SK-N-SH (cell line): ENCODE results near the gene TCOF1. TPM values are rescaled to one million over a fixed set of nuclear protein-coding genes. Genes with fewer than 3 reads are reported as not detected.

Experiments used
- CTCF ChIA-PET: fragments of 300-600, 350-600 bp; formaldehyde crosslinking; extraction: SDS; loops from one replicate; lab custom pipeline; 2021; lab: Yijun Ruan, JAX
- POLR2A ChIA-PET: fragments of 350-600 bp; sonication (Branson Sonifier 250); formaldehyde crosslinking; extraction: SDS; loops from one replicate; lab custom pipeline; 2020; ENCODE audit warnings: antibody characterized with exemption, inconsistent platforms; lab: Yijun Ruan, JAX
- DNase-seq: peaks from one replicate; pipeline ENCODE4 v3.0.0; 2012
- H2AFZ ChIP-seq: fragments of 200-600 bp; sonication (generic); 2 replicates; pipeline ENCODE4 v1.8.1; 2016; ENCODE audit warnings: antibody characterized with exemption, mild to moderate bottlenecking, low read depth
- H3F3A ChIP-seq: fragments of 200-600 bp; sonication (generic); replicated peaks from 2 replicates; pipeline ENCODE3; 2016; ENCODE audit warnings: antibody characterized with exemption, mild to moderate bottlenecking; ENCODE audit not compliant: insufficient read depth
- H3K27ac ChIP-seq, 2 experiments: fragments of 200-500 bp in 1 of 2; fragments of 200-600 bp in 1 of 2; sonication (Bioruptor generic) in 1 of 2; sonication (generic), shearing (Covaris generic) in 1 of 2; 2 replicates each; pipeline versions ENCODE4 v1.5.1 to v1.6.1; 2014 to 2016; ENCODE audit warnings: low read depth in 2 of 2, inconsistent platforms in 1 of 2, low read length in 1 of 2, mild to moderate bottlenecking in 1 of 2, mixed read lengths in 1 of 2
- H3K27me3 ChIP-seq: fragments of 200-600 bp; sonication (generic), shearing (Covaris generic); 2 replicates; pipeline ENCODE4 v1.6.1; 2016; ENCODE audit warnings: mixed run types; ENCODE audit not compliant: insufficient read depth
- H3K36me3 ChIP-seq, 2 experiments: fragments of 200-500 bp in 1 of 2; fragments of 200-600 bp in 1 of 2; sonication (Bioruptor generic) in 1 of 2; sonication (generic) in 1 of 2; replicated peaks in 1 of 2; 2 replicates each; pipeline versions ENCODE3 to v1.5.1; 2014 to 2016; ENCODE audit warnings: low read length in 1 of 2, mild to moderate bottlenecking in 1 of 2; ENCODE audit not compliant: insufficient read depth in 2 of 2, control insufficient read depth in 1 of 2
- H3K4me1 ChIP-seq, 2 experiments: fragments of 200-500 bp in 1 of 2; fragments of 200-600 bp in 1 of 2; sonication (Bioruptor generic) in 1 of 2; sonication (generic), shearing (Covaris generic) in 1 of 2; 2 replicates each; pipeline versions ENCODE4 v1.5.1 to v1.6.1; 2014 to 2016; ENCODE audit warnings: low read depth in 1 of 2, low read length in 1 of 2, mixed run types in 1 of 2; ENCODE audit not compliant: insufficient read depth in 2 of 2, control insufficient read depth in 1 of 2
- H3K4me2 ChIP-seq: fragments of 200-600 bp; sonication (generic), shearing (Covaris generic); 2 replicates; pipeline ENCODE4 v1.6.1; 2017; ENCODE audit warnings: mixed run types
- H3K4me3 ChIP-seq, 2 experiments: fragments of 200-500 bp in 1 of 2; fragments of 200-600 bp in 1 of 2; sonication (Bioruptor generic) in 1 of 2; sonication (generic), shearing (Covaris generic) in 1 of 2; 2 replicates each; pipeline versions ENCODE4 v1.5.1 to v1.8.1; 2014 to 2016; ENCODE audit warnings: low read depth in 2 of 2, inconsistent platforms in 1 of 2, low read length in 1 of 2, mild to moderate bottlenecking in 1 of 2, mixed read lengths in 1 of 2, moderate library complexity in 1 of 2
- H3K79me2 ChIP-seq: fragments of 200-600 bp; sonication (generic); 2 replicates; pipeline ENCODE4 v1.8.1; 2017; ENCODE audit warnings: mild to moderate bottlenecking; ENCODE audit not compliant: insufficient read depth
- H3K9ac ChIP-seq: fragments of 200-600 bp; sonication (generic); 2 replicates; pipeline ENCODE4 v1.6.1; 2017; ENCODE audit warnings: mixed run types
- H3K9me2 ChIP-seq: fragments of 200-600 bp; sonication (generic); 2 replicates; pipeline ENCODE4 v1.6.1; 2017; ENCODE audit warnings: mixed run types
- H3K9me3 ChIP-seq: fragments of 200-600 bp; sonication (generic); 2 replicates; pipeline ENCODE4 v1.6.1; 2017; ENCODE audit warnings: mixed run types, mild to moderate bottlenecking, moderate library complexity
- H4K20me1 ChIP-seq: fragments of 200-600 bp; sonication (generic); 2 replicates; pipeline ENCODE4 v1.6.1; 2017; ENCODE audit warnings: mild to moderate bottlenecking, mixed run types; ENCODE audit not compliant: insufficient read depth
- CHD2 ChIP-seq: fragments of 150-350 bp; IDR thresholded peaks from 2 replicates; pipeline ENCODE4 v1.6.1; 2018; ENCODE audit warnings: low read length; ENCODE audit not compliant: partially characterized antibody
- ELF1 ChIP-seq: IDR thresholded peaks from 2 replicates; pipeline ENCODE4 v1.4.0; 2012
- FOSL2 ChIP-seq: IDR thresholded peaks from 2 replicates; pipeline ENCODE4 v1.4.0; 2012; ENCODE audit warnings: low read depth, mild to moderate bottlenecking, moderate library complexity, borderline replicate concordance
- FOXJ3 ChIP-seq: sonication (generic); formaldehyde crosslinking; IDR thresholded peaks from 2 replicates; pipeline ENCODE4 v1.5.1; 2020; ENCODE audit warnings: mild to moderate bottlenecking, missing genetic modification reagents
- GABPA ChIP-seq: IDR thresholded peaks from 2 replicates; pipeline ENCODE4 v1.4.0; 2012; ENCODE audit warnings: low read depth, mild to moderate bottlenecking
- GATA2 ChIP-seq: sonication (generic); formaldehyde crosslinking; IDR thresholded peaks from 2 replicates; pipeline ENCODE4 v1.5.0; 2020; ENCODE audit warnings: mild to moderate bottlenecking, missing genetic modification reagents
- MEF2A ChIP-seq: IDR thresholded peaks from 2 replicates; pipeline ENCODE4 v1.4.0; 2012; ENCODE audit warnings: low read depth, borderline replicate concordance
- NRF1 ChIP-seq: IDR thresholded peaks from 2 replicates; pipeline ENCODE4 v1.6.1; 2012; ENCODE audit warnings: low read depth, mild to moderate bottlenecking, low read length
- RCOR1 ChIP-seq: fragments of 150-350 bp; IDR thresholded peaks from 2 replicates; pipeline ENCODE4 v1.6.1; 2017; ENCODE audit warnings: antibody characterized with exemption, low read length
- REST ChIP-seq: IDR thresholded peaks from 2 replicates; pipeline ENCODE4 v1.6.1; 2012; ENCODE audit warnings: mild to moderate bottlenecking, low read depth, low read length, moderate library complexity
- RFX5 ChIP-seq: IDR thresholded peaks from 2 replicates; pipeline ENCODE4 v1.6.1; 2012; ENCODE audit warnings: mild to moderate bottlenecking, improper control_type of control experiment, low read length
- TAF1 ChIP-seq: IDR thresholded peaks from 2 replicates; pipeline ENCODE4 v1.6.1; 2012; ENCODE audit warnings: low read depth, mild to moderate bottlenecking, low read length, moderate library complexity, borderline replicate concordance
- TCF12 ChIP-seq: IDR thresholded peaks from 2 replicates; pipeline ENCODE4 v1.4.0; 2012
- WGBS: methylation state at CpG from one replicate; pipeline ENCODE4 v1.1.6; 2017; ENCODE audit warnings: low lambda C conversion rate; 5-methylcytosine and 5-hydroxymethylcytosine counted together
- polyA plus RNA-seq, 3 experiments: library from polyadenylated mRNA; depleted of rRNA; stranded (reverse); fragments of >200 nt; gene quantifications; 2 replicates each; pipeline ENCODE4 v1.2.3, GENCODE V29; 2012
- TF ChIP-seq, protein P1 (sequence below): IDR thresholded peaks from 2 replicates; pipeline ENCODE4; 2012
- TF ChIP-seq, protein P2 (sequence below): IDR thresholded peaks from 2 replicates; pipeline ENCODE4 v1.4.0; 2012; ENCODE audit warnings: low read depth
- TF ChIP-seq, protein P3 (sequence below): fragments of 200-600 bp; sonication (generic); IDR thresholded peaks from 2 replicates; pipeline ENCODE4 v1.6.1; 2017; ENCODE audit warnings: antibody characterized with exemption, mild to moderate bottlenecking, moderate library complexity

Gene TCOF1
- polyA plus RNA-seq, 1 of the 3 experiments (the other 2 are of a cell fraction) = 33.0 TPM

DNA sequence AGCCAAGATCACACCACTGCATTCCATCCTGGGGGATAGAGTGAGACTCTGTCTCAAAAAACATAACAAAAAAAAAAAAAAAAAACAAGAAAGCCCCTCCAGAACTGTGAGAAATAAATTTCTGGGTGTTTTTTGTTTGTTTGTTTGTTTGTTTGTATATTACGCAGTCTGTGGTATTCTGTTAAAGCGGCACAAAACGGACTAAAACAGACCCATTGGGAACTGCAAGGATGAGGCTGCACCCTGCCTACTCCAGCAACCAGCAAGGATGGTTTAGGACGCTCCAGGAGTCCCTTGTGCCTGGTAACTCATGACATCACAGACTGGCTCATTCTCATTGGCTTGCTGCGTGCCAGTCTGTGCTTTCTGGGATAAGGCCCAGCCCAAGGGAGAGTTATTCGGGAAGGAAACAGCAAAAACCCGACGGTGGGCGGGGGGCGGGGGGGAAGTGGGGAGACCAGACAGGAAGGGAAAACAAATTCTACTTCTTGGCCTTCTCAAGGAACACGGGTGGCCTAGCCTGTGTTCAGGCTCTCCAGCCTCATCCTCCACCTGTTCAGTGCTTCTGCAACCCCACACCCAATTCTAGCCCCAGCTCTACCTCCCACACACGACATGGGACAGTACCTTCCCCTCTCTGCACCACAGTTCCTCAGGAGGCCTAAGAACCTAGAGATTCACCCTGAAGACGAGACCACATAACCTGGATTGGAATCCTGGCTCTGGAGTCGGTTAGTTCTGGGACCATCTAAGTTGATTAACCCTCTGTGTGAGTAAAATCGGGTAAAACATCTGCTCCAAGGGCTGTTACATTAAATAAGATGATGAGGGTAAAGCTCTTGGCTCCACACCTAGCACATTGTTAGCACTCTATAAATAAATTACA lies 52.4 kb downstream of the TCOF1 start:
- peaks cover 4 to 8% of the 10 kb centered on the region in 2 experiments; a peak in 3 of 4 replicates for H3K4me1 ChIP-seq
- H3K9me3 ChIP-seq = no peaks in the 10 kb centered on the region
- H3K27me3 ChIP-seq = no peaks in the 10 kb centered on the region
- POLR2A ChIA-PET = interaction anchor here (0.5 to 1.7 kb wide), 4 partner anchors 8 to 44 kb away, joined by 3 to 6 read pairs (median 6); partner anchors contain the start of gene RPS14
- peak overlapping the region in 1 of 2 experiments; percentile 20; a peak in 1 of 4 replicates for H3K4me3 ChIP-seq
- H2AFZ ChIP-seq = peak overlapping the region; percentile 83
- H3K27ac ChIP-seq = peak overlapping the region in 1 of 2 experiments; percentile 84; a peak in 2 of 4 replicates
- H3K4me2 ChIP-seq = peak overlapping the region; percentile 56
- no peak overlapping the region for H3K9ac ChIP-seq
- CTCF ChIA-PET = interaction anchor here (0.7 to 1.4 kb wide), 5 partner anchors 24 to 215 kb away, joined by 3 to 5 read pairs (median 3); no protein-coding TSS in a partner anchor
- DNase-seq = peak; percentile 91
- peaks cover 8% of the 10 kb centered on the region for H3F3A ChIP-seq
- H3K9me2 ChIP-seq = no peaks in the 10 kb centered on the region
- TF ChIP-seq NRF1 (no peak), GATA2 (CRISPR knock-in tag) (no peak), FOXJ3 (no peak), FOSL2 (no peak), ELF1 (no peak), RFX5 (peak; percentile 99), MEF2A (no peak), TCF12 (no peak), GABPA (no peak), TAF1 (no peak), REST (no peak), CHD2 (peak; percentile 58), RCOR1 (no peak)
- TF ChIP-seq, protein P1, sequence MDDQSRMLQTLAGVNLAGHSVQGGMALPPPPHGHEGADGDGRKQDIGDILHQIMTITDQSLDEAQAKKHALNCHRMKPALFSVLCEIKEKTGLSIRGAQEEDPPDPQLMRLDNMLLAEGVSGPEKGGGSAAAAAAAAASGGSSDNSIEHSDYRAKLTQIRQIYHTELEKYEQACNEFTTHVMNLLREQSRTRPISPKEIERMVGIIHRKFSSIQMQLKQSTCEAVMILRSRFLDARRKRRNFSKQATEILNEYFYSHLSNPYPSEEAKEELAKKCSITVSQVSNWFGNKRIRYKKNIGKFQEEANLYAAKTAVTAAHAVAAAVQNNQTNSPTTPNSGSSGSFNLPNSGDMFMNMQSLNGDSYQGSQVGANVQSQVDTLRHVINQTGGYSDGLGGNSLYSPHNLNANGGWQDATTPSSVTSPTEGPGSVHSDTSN = peak; percentile 61
- TF ChIP-seq, protein P2, sequence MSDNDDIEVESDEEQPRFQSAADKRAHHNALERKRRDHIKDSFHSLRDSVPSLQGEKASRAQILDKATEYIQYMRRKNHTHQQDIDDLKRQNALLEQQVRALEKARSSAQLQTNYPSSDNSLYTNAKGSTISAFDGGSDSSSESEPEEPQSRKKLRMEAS = no peak
- TF ChIP-seq, protein P3, sequence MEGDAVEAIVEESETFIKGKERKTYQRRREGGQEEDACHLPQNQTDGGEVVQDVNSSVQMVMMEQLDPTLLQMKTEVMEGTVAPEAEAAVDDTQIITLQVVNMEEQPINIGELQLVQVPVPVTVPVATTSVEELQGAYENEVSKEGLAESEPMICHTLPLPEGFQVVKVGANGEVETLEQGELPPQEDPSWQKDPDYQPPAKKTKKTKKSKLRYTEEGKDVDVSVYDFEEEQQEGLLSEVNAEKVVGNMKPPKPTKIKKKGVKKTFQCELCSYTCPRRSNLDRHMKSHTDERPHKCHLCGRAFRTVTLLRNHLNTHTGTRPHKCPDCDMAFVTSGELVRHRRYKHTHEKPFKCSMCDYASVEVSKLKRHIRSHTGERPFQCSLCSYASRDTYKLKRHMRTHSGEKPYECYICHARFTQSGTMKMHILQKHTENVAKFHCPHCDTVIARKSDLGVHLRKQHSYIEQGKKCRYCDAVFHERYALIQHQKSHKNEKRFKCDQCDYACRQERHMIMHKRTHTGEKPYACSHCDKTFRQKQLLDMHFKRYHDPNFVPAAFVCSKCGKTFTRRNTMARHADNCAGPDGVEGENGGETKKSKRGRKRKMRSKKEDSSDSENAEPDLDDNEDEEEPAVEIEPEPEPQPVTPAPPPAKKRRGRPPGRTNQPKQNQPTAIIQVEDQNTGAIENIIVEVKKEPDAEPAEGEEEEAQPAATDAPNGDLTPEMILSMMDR = no peak
- H4K20me1 ChIP-seq = no peaks in the 10 kb centered on the region
- no peaks in the 10 kb centered on the region for H3K36me3 ChIP-seq
- 11% methylated on average over 13 of the region's 15 CpGs for whole genome bisulfite sequencing
- H3K79me2 ChIP-seq = no peaks in the 10 kb centered on the region
